Iris pigment epithelial cell (primary cell): ENCODE measurements around the gene PGAP3.
"Not testable (repeated sequence)": the region's sequence is repeated elsewhere in the genome, so short reads cannot be mapped to it uniquely, and the experiment has no call there.

Source experiments
- DNase-seq: peaks from one replicate; pipeline ENCODE4 v3.0.0-alpha.2; 2011; ENCODE audit warnings: low read depth

Gene PGAP3

GRCh38 chr17:39687546-39688474 is at the start of gene PGAP3:
Gene PGAP3, minus strand, starts transcription at chr17:39688057. Its CDS starts 43 bp downstream, at chr17:39688014.
- peak; percentile 93 for DNase-seq

- no peak for DNase-seq
Measured at GRCh38 chr17:39737206-39737759, 49.4 kb upstream of the PGAP3 start.

GRCh38 chr17:39736319-39737165 is 48.7 kb upstream of the PGAP3 start:
- no peak for DNase-seq

- DNase-seq = no peak
Measured at GRCh38 chr17:39735882-39736281, 48.0 kb upstream of the PGAP3 start.

- no peak for DNase-seq
Measured at GRCh38 chr17:39732586-39732985, 44.7 kb upstream of the PGAP3 start.

GRCh38 chr17:39730095-39730921 is 42.5 kb upstream of the PGAP3 start, which contains the start of gene MIEN1:
Gene MIEN1, minus strand, starts transcription at chr17:39730532. Its CDS starts 37 bp downstream, at chr17:39730495.
- DNase-seq = peak; percentile 72

GRCh38 chr17:39729280-39729851 is 41.5 kb upstream of the PGAP3 start:
- no peak for DNase-seq

- no peak for DNase-seq
Measured at GRCh38 chr17:39727556-39727955, 39.7 kb upstream of the PGAP3 start.

GRCh38 chr17:39726617-39727016 is 38.8 kb upstream of the PGAP3 start:
- no peak for DNase-seq

GRCh38 chr17:39725923-39726322 is 38.1 kb upstream of the PGAP3 start:
- not testable (repeated sequence) for DNase-seq

- no peak for DNase-seq
Measured at GRCh38 chr17:39724731-39725130, 36.9 kb upstream of the PGAP3 start.

GRCh38 chr17:39722965-39723848 is 35.4 kb upstream of the PGAP3 start:
- DNase-seq = no peak

GRCh38 chr17:39722104-39722503 is 34.2 kb upstream of the PGAP3 start:
- DNase-seq = no peak

- DNase-seq = no peak
Measured at GRCh38 chr17:39719563-39720355, 31.9 kb upstream of the PGAP3 start.

- no peak for DNase-seq
Measured at GRCh38 chr17:39717660-39718059, 29.8 kb upstream of the PGAP3 start.

GRCh38 chr17:39716879-39717536 is 29.2 kb upstream of the PGAP3 start:
- no peak for DNase-seq

GRCh38 chr17:39716073-39716818 is 28.4 kb upstream of the PGAP3 start:
- DNase-seq = no peak
